HG03060 (cell line): ENCODE data around the gene TRIB2.

Experiments used
- ATAC-seq: cut with Tn5 transposase; IDR thresholded peaks from one replicate; pipeline ENCODE4 v1.9.1; 2021; ENCODE audit warnings: low read depth, moderate number of reproducible peaks; ENCODE audit not compliant: unreplicated experiment

Gene TRIB2

GRCh38 chr2:12769492-12770105 is 52.9 kb downstream of the TRIB2 start:
- ATAC-seq = no peak

- no peak for ATAC-seq
Observed at GRCh38 chr2:12770300-12770968, 53.7 kb downstream of the TRIB2 start.

GRCh38 chr2:12771154-12771553 is 54.4 kb downstream of the TRIB2 start:
- ATAC-seq = no peak

- ATAC-seq = no peak
Observed at GRCh38 chr2:12773586-12774394, 57.1 kb downstream of the TRIB2 start.

GRCh38 chr2:12774395-12774727 is 57.6 kb downstream of the TRIB2 start:
- no peak for ATAC-seq

GRCh38 chr2:12776521-12776961 is 59.8 kb downstream of the TRIB2 start:
- no peak for ATAC-seq

- ATAC-seq = no peak
Observed at GRCh38 chr2:12778369-12778768, 61.6 kb downstream of the TRIB2 start.

- no peak for ATAC-seq
Observed at GRCh38 chr2:12778811-12779579, 62.3 kb downstream of the TRIB2 start.

GRCh38 chr2:12781329-12781728 is 64.6 kb downstream of the TRIB2 start:
- no peak for ATAC-seq

GRCh38 chr2:12787891-12788801 is 71.4 kb downstream of the TRIB2 start:
- no peak for ATAC-seq

GRCh38 chr2:12791906-12792305 is 75.2 kb downstream of the TRIB2 start:
- no peak for ATAC-seq
